MCF 10A (cell line): ENCODE data around the gene DHRS11. TPM values are rescaled to one million over a fixed set of nuclear protein-coding genes. Genes with fewer than 3 reads are reported as not detected.

Experiments used
- BruUV-seq: library from RNA; stranded (reverse); fragments of 400-500 nt; replicated peaks from 2 replicates; lab custom pipeline; 2021; lab: Mats Ljungman, UMichigan
- CTCF ChIA-PET: fragments of 300-600 bp; sonication (Branson Sonifier 250); formaldehyde crosslinking; extraction: SDS; loops from one replicate; lab custom pipeline; 2021; ENCODE audit warnings: antibody characterized with exemption, inconsistent platforms; lab: Yijun Ruan, JAX
- POLR2A ChIA-PET: fragments of 300-600, 350-650 bp; sonication (Branson Sonifier 250); formaldehyde crosslinking; extraction: SDS; loops from one replicate; lab custom pipeline; 2020; ENCODE audit warnings: antibody characterized with exemption, inconsistent platforms; lab: Yijun Ruan, JAX
- DNase-seq: peaks from one replicate; pipeline ENCODE4 v3.0.0-alpha.2; 2018; ENCODE audit not compliant: unreplicated experiment
- H3K27ac Mint-ChIP-seq: one replicate; pipeline ENCODE4 v1.8.0; 2022; ENCODE audit warnings: mild to moderate bottlenecking, low read depth, mixed read lengths; ENCODE audit not compliant: unreplicated experiment
- H3K27me3 Mint-ChIP-seq: one replicate; pipeline ENCODE4 v1.8.0; 2022; ENCODE audit warnings: mixed read lengths; ENCODE audit not compliant: insufficient read depth, unreplicated experiment
- H3K36me3 Mint-ChIP-seq: one replicate; pipeline ENCODE4 v1.8.0; 2022; ENCODE audit warnings: mild to moderate bottlenecking, moderate library complexity, mixed read lengths; ENCODE audit not compliant: insufficient read depth, unreplicated experiment
- H3K4me1 Mint-ChIP-seq: one replicate; pipeline ENCODE4 v1.8.0; 2022; ENCODE audit warnings: mixed read lengths; ENCODE audit not compliant: insufficient read depth, unreplicated experiment
- H3K4me3 Mint-ChIP-seq: one replicate; pipeline ENCODE4 v1.8.0; 2022; ENCODE audit warnings: mild to moderate bottlenecking, moderate library complexity, mixed read lengths; ENCODE audit not compliant: unreplicated experiment
- H3K9me3 Mint-ChIP-seq: one replicate; pipeline ENCODE4 v1.8.0; 2022; ENCODE audit warnings: mixed read lengths; ENCODE audit not compliant: unreplicated experiment
- CTCF ChIP-seq: fragments of 200-600 bp; IDR thresholded peaks from one replicate; pipeline ENCODE4 v1.8.0; 2022; ENCODE audit warnings: antibody characterized with exemption, mild to moderate bottlenecking; ENCODE audit not compliant: unreplicated experiment
- intact Hi-C: fragments of 100-400 bp; cut with micrococcal nuclease; formaldehyde crosslinking; loops from 2 replicates; pipeline ENCODE4 v1.14.1; 2022
- total RNA-seq: library from RNA; stranded (reverse); gene quantifications from 2 replicates; pipeline ENCODE4 v1.2.3, GENCODE V29; 2022

The DHRS11 gene
- total RNA-seq, 1 experiment from 2014 or later = 14.7 TPM

- BruUV-seq = no TSS peak
- DNase-seq = peak; percentile 62
- TF ChIP-seq CTCF = peak; percentile 32
- Mint-ChIP-seq H3K36me3 (peaks cover 16% of the 10 kb centered on the region), H3K4me1 (peaks cover 26% of the 10 kb centered on the region), H3K27me3 (no peaks in the 10 kb centered on the region), H3K4me3 (no peak overlapping the region), H3K27ac (peak overlapping the region; percentile 28), H3K9me3 (no peaks in the 10 kb centered on the region)
- ChIA-PET CTCF (no interaction called here), POLR2A (interaction anchor here (1.0 kb wide), 1 partner anchor 63 kb away, joined by 3 read pairs; no protein-coding TSS in a partner anchor)
- intact Hi-C loops = loop anchor here (10.0 kb wide), 1 partner anchor 766 kb away; the partner anchor contains the start of gene C17orf78
Measured at GRCh38 chr17:36608794-36609497, 17.3 kb downstream of the DHRS11 start.

GRCh38 chr17:36609498-36609862 lies 17.8 kb downstream of the DHRS11 start:
- Mint-ChIP-seq H3K4me3 (no peak overlapping the region), H3K36me3 (peaks cover 16% of the 10 kb centered on the region), H3K27ac (no peak overlapping the region), H3K9me3 (no peaks in the 10 kb centered on the region), H3K4me1 (peaks cover 21% of the 10 kb centered on the region), H3K27me3 (no peaks in the 10 kb centered on the region)
- no peak for DNase-seq
- BruUV-seq = no TSS peak
- ChIA-PET CTCF (interaction anchor here (1.1 kb wide), 1 partner anchor 927 kb away, joined by 4 read pairs; no protein-coding TSS in a partner anchor), POLR2A (interaction anchor here (1.0 kb wide), 1 partner anchor 64 kb away, joined by 3 read pairs; no protein-coding TSS in a partner anchor)
- no peak for TF ChIP-seq CTCF
- intact Hi-C loops = loop anchor here (10.0 kb wide), 1 partner anchor 765 kb away; the partner anchor contains the start of gene C17orf78

DNA sequence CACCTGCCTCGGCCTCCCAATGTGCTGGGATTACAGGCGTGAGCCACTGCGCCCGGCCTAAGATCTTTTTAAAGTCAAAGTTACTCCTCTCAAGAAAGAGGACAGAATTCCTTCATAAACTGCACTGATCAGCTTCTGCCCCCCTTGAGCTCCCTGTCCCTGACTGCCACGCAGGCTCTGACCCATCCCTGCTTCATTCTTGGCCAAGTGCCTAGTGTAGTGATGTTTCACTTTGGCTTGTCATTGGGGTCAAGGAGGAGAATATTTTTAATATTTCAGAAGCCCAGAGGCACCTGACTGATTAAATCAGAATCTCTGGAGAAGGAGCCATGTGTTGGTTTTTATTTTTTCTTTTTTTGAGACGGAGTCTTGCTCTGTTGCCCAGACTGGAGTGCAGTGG lies 18.8 kb downstream of the DHRS11 start:
- DNase-seq = no peak
- peaks cover 16% of the 10 kb centered on the region for H3K36me3 Mint-ChIP-seq
- intact Hi-C loops = no loop called here
- no peak overlapping the region for H3K4me3 Mint-ChIP-seq
- H3K27me3 Mint-ChIP-seq = no peaks in the 10 kb centered on the region
- H3K9me3 Mint-ChIP-seq = no peaks in the 10 kb centered on the region
- POLR2A ChIA-PET = interaction anchor here (0.8 to 2.5 kb wide), 2 partner anchors 8 to 436 kb away, joined by 4 to 22 read pairs; partner anchors contain the start of gene MRM1
- CTCF ChIA-PET = interaction anchor here (0.6 to 2.4 kb wide), 8 partner anchors 8 to 926 kb away, joined by 3 to 16 read pairs (median 4); partner anchors contain the start of gene MRM1
- BruUV-seq = no TSS peak
- H3K4me1 Mint-ChIP-seq = peaks cover 21% of the 10 kb centered on the region
- H3K27ac Mint-ChIP-seq = no peak overlapping the region
- TF ChIP-seq CTCF = no peak

DNA sequence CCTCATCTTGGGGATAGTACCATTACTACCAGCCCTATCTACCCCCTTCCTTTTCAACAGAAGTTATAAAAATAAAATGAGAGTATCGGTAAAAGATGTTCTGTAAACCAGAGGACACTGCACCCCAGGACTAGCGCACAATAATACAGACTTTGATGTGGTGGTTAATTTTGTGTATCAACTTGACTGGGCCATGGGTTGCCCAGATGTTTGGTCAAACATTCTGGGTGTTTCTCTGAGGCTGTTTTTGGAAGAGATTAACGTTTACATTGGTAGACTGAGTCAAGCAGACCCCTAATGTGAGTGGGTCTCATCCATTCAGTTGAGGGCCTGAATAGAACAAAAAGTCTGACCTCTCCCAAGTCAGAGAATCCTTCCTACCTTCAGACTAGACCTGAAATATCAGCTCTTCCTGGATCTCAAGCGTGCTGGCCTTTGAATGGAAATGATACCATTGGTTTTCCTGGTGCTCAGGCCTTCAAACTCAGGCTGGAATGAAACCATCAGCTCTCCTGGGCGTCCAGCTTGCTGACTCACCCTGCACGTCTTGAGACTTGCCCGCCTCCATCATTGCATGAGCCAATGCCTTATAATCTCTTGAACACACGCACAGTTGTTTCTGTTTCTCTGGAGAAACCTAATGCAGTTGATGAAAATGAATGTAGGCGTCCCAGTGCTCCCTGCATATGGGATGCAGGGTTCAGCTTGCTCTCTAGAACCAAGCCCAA lies 19.8 kb downstream of the DHRS11 start:
- Mint-ChIP-seq H3K4me3 (no peak overlapping the region), H3K27ac (no peak overlapping the region), H3K9me3 (no peaks in the 10 kb centered on the region), H3K36me3 (peaks cover 16% of the 10 kb centered on the region), H3K4me1 (peaks cover 13% of the 10 kb centered on the region), H3K27me3 (no peaks in the 10 kb centered on the region)
- ChIA-PET POLR2A (interaction anchor here (2.5 kb wide), 1 partner anchor 9 kb away, joined by 22 read pairs; the partner anchor contains the start of gene MRM1), CTCF (interaction anchor here (0.7 to 2.4 kb wide), 4 partner anchors 9 to 694 kb away, joined by 4 to 16 read pairs (median 4); partner anchors contain the start of gene MRM1)
- peak; percentile 79 for DNase-seq
- intact Hi-C loops = no loop called here
- no TSS peak for BruUV-seq
- TF ChIP-seq CTCF = no peak
